ENCODE data around the gene CDH24.

CDH24 gene

GRCh38 chr14:23091294-23092225 is 34.2 kb upstream of the CDH24 start:
- no peak for DNase-seq (ENCODE audit: low spot score)

DNA sequence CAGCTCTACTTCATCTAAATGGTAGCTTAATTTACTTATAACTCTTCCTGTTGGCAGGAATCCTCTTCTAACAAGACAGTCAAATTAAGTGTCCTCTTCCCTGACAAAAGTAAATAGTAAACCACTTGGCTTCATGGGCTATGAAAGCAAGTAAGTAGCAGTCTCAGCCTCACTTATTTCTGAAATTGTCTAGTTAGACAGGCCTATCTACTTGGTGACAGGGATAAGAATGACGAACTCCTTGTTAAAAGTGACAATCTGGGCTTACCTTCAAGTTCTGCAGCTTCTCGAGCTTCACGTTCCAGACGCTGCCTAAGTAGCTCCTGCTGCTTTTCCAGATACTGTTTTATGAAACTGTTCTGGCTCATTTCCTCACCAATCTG is 32.9 kb upstream of the CDH24 start:
- no peak for DNase-seq (ENCODE audit: low spot score)

DNA sequence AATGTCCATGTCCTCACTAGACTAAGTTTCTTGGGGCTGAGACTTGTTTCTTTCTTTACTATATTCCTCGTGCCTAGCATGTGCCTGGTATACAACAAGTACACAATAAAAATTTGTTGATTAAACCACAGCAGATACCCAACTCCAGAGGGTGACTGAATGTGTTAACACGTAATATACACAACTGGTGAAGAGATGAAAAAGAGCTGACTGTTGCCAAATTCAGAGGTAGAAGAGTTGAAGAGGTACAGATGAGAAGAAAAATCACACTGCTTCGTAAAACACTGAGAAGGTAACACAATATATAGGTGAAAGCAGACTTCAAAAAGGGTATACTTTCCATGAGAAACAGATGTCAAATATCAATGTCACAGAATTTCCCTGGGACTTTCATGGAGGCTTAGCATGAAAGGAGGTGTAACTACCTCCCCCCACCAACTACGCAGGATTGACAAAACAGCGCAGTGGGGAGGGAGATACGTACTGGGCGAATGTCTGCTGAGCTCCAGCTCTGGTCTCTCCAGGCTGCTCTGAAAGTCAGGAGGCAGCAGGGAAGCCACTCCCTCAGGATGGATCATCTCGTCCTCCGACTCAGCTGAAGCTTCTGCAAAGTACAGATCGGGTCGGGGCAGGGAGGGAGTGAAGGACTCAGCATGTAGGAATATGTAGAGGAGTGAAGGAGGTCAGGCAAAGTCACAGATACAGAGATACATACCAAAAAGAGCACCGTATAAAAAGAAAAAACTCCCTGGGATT is 32.4 kb upstream of the CDH24 start:
- DNase-seq (ENCODE audit: low spot score), result no peak

DNA sequence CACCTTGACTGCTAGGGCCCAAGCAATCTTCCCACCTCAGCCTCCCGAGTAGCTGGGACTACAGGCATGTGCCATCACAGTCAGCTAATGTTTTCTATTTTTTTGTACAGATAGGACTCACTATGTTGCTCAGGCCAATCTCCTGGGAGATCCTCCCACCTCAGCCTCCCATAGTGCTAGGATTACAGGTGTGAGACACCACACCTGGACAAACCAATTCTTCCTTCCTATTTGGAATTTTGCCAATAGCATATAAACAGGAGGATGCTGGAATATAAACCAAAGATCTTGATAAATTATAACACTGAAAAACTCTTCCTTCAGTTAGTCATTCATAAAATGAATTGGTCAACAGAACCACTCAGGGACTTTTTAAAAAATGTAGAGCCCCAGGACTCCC is 29.2 kb upstream of the CDH24 start:
- no peak for DNase-seq (ENCODE audit: low spot score)

- DNase-seq (ENCODE audit: low spot score), result no peak
These were observed 28.1 kb upstream of the CDH24 start for GRCh38 chr14:23085458-23085857.

- DNase-seq (ENCODE audit: low spot score), result no peak
These were observed 23.2 kb upstream of the CDH24 start for GRCh38 chr14:23080474-23080873.

DNA sequence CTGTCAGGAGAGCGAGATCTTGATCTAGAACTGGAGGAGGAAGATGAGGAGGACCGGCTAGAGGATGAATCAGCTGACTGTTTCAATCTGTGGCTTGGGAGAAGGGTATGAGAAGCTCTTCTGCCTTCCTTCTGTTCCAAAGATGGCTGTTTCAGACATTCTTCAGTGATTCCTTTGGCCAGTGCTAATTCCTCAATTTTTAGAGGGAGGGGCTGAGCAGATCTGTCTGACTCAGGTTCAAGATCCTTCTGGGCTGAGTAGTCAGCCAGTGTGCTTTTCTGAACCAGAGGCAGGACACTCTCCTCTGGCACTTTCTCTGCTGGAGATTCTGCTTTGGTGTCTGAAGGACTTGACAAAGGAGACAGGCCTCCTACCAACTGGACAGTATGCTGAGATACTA is 22.4 kb upstream of the CDH24 start:
- no peak for DNase-seq (ENCODE audit: low spot score)

- peak; percentile 96 for DNase-seq (ENCODE audit: low spot score)
These were observed 21.4 kb upstream of the CDH24 start for GRCh38 chr14:23078692-23079116.

DNA sequence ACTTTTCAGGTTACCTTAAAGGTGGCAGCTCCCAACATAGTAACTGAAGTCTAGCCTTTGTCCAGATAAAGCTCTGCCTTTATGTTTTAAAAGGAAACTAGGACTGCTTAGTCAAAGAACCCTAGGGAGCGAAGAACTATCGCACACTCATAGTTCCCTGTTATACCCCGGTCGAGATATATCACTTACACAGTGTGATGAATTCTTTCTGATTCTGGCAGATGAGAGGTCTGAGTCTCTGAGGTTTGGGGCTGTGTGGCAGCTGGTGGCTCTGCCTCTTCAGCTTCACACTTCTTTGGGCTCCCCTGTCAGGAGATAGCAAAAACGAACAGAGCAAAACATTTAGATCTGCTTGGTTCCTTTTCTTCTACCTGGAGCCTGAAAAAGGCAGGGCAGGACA is 20.6 kb upstream of the CDH24 start:
- DNase-seq (ENCODE audit: low spot score), result no peak

- no peak for DNase-seq (ENCODE audit: low spot score)
These were observed 19.6 kb upstream of the CDH24 start for GRCh38 chr14:23076785-23077408.

GRCh38 chr14:23074906-23075305 is 17.6 kb upstream of the CDH24 start:
- no peak for DNase-seq (ENCODE audit: low spot score)

DNA sequence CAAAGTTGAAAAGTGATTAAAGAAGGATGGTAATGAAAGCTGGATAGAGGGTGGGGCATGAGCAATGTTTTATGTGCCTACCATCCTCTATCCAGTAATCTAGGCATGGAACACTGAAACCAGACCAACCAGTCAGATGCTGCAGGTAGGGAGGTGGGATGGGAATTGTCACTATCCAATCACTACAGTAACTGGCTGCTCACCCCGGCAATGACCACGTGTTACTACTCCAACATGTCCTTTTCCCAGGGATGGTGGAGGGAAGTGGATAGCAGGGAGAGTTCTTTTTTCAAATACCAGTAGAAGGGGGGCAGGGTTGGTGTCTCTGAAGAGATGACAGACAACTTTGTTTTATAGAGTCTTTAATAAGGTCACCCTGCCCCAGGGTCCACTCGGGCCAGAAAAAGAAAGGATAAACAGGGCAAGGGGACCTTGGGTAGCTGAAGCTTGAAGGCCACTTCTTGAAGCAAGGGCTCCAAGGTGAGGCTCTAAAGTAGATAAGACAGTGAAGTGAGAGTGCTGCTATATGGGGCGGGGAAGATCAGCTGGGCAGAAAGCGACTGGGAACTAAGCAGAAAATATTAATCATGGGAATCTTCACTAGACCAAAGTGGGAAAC is 14.7 kb upstream of the CDH24 start:
- DNase-seq (ENCODE audit: low spot score), result no peak

DNA sequence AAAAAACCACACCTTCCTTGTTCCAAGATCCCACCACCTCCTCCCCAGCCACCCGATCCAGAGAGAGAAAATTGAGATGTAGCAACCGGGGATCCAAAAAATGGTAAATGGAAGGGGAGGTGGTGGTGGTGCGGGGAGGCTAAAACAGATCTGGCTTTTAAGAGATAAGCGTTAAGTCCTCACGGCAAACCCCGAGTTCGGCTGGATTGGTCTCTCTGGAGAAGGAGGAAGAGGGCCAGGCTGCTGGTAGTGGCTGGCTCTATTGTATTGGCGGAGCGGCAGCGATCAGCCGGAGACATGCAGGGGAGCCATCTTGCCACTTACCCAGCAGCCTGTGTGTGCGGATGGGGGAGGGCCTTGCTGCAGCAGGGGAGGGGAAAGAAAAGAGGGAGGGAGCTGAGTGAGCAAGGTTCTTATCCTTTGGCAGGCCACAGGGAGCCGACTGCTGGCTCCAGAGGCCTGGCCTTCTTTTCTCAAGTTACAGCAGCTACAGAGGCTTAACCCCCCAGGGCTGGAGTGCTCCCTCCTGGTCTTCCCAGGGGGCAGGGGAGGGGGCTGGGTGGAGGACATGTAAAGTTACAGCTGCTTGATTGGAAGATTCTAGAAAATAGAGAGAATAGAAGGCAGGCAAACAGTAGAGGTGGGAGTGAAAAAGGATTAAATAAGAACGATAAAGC is 14.1 kb upstream of the CDH24 start:
- DNase-seq (ENCODE audit: low spot score), result peak; percentile 73

- no peak for DNase-seq (ENCODE audit: low spot score)
These were observed 13.2 kb upstream of the CDH24 start for GRCh38 chr14:23070262-23071129.

GRCh38 chr14:23069413-23069806 is 12.1 kb upstream of the CDH24 start:
- no peak for DNase-seq (ENCODE audit: low spot score)

GRCh38 chr14:23068789-23069412 is 11.6 kb upstream of the CDH24 start:
- DNase-seq (ENCODE audit: low spot score), result peak; percentile 91

- DNase-seq (ENCODE audit: low spot score), result no peak
These were observed 10.8 kb upstream of the CDH24 start for GRCh38 chr14:23067847-23068788.

DNA sequence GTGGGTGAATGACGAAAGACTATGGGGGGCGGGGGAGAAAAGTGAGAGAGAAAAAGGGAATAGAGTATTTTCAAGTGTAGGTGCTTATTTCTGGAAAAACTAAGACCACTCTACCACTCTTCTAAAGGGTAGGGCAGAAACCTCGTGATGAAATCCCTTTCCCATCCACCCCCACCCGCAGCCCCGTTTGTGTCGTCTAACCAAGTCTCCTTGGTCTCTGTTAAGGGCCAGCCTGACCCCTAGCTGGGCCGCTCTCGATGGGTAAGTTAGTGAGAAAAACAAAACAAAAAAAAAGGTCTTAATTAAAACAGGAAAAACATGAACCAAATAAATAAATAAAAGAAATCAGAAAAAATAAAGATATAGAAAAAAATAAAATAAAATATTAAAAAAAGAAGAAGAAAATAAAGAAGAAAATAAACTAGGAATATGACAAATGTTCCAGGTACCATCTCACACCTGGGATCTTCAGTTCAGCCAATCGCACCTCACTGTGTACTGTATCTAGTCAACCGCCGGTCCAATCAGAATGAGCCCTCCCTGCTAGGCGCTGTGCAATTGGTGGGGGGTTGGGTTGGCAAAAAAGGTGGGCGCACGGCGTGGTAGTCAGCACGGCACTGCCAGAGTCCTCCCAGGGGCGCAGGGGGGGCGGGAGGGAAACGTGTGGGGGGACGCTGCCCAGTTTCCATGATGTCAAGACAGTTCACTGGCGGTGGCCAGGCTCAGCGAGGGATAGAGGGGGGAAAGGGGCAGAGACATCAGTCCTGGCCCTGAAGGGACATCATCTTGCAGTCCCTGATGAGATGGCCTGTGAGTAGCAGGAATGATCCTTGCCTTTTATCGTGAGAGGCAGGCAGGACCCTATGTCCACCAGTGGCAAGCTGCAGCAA is 9.8 kb upstream of the CDH24 start:
- DNase-seq (ENCODE audit: low spot score), result no peak
